Stomach (tissue), 4 donors: ENCODE data around the gene DHRS4.
"Not testable (repeated sequence)": the region's sequence is repeated elsewhere in the genome, so short reads cannot be mapped to it uniquely, and the experiment has no call there.

Experiments used
- EP300 ChIP-seq: sonication (generic); formaldehyde crosslinking; IDR thresholded peaks from one replicate; pipeline ENCODE4 v1.6.1; 2017; ENCODE audit warnings: antibody characterized with exemption
- POLR2A ChIP-seq, 4 donors: fragments of 450-650 bp; IDR thresholded peaks; one replicate each; pipeline ENCODE4 v1.6.1; 2016; ENCODE audit warnings: antibody characterized with exemption in 4 of 4, control low read depth in 2 of 4, mild to moderate bottlenecking in 1 of 4, moderate library complexity in 1 of 4
- POLR2AphosphoS5 ChIP-seq, 3 donors: sonication (generic); formaldehyde crosslinking; IDR thresholded peaks; one replicate each; pipeline ENCODE4 v1.6.1; 2016; ENCODE audit warnings: antibody characterized with exemption in 3 of 3
- TF ChIP-seq, protein P1 (sequence below), 7 experiments: fragments of 450-650 bp in 4 of 7; fragments of 200-600 bp in 3 of 7; sonication (generic) in 3 of 7; IDR thresholded peaks; one replicate each; pipeline ENCODE4 v1.5.1; 2016 to 2019; ENCODE audit warnings: antibody characterized with exemption in 7 of 7, control low read depth in 2 of 7, mild to moderate bottlenecking in 1 of 7

DNA sequence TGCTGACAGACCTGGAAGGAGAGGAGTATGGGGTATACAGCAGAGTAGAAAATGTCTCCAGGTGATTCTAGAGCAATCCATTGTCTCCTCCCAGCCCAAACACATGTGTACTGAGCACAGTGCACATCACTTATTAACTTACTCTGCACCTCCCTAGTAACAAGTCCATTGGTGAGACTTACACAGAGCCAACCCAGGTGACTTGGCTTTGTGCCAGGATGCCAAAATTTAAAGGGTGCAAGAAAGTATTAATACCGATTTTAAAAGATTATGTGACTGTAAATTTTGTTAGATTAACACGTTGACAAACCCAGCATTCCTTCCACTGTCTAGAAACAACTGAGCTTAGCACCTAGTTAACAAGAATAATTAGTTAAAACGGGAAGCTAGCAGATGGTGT is 39.5 kb downstream of the DHRS4 start:
- TF ChIP-seq, protein P1, sequence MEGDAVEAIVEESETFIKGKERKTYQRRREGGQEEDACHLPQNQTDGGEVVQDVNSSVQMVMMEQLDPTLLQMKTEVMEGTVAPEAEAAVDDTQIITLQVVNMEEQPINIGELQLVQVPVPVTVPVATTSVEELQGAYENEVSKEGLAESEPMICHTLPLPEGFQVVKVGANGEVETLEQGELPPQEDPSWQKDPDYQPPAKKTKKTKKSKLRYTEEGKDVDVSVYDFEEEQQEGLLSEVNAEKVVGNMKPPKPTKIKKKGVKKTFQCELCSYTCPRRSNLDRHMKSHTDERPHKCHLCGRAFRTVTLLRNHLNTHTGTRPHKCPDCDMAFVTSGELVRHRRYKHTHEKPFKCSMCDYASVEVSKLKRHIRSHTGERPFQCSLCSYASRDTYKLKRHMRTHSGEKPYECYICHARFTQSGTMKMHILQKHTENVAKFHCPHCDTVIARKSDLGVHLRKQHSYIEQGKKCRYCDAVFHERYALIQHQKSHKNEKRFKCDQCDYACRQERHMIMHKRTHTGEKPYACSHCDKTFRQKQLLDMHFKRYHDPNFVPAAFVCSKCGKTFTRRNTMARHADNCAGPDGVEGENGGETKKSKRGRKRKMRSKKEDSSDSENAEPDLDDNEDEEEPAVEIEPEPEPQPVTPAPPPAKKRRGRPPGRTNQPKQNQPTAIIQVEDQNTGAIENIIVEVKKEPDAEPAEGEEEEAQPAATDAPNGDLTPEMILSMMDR (IDR thresholded peaks at IDR 0.05), result not testable (repeated sequence)
- TF ChIP-seq POLR2AphosphoS5 (IDR thresholded peaks at IDR 0.05); POLR2A (IDR thresholded peaks at IDR 0.05); EP300: not testable (repeated sequence)
